HG02885 (cell line): ENCODE results near the gene PAM.
"Not testable (repeated sequence)": the region's sequence is repeated elsewhere in the genome, so short reads cannot be mapped to it uniquely, and the experiment has no call there.

Experiments used
- ATAC-seq: cut with Tn5 transposase; IDR thresholded peaks from one replicate; pipeline ENCODE4 v1.9.1; 2021; ENCODE audit warnings: mild to moderate bottlenecking; ENCODE audit not compliant: unreplicated experiment, poor library complexity

Gene PAM

DNA sequence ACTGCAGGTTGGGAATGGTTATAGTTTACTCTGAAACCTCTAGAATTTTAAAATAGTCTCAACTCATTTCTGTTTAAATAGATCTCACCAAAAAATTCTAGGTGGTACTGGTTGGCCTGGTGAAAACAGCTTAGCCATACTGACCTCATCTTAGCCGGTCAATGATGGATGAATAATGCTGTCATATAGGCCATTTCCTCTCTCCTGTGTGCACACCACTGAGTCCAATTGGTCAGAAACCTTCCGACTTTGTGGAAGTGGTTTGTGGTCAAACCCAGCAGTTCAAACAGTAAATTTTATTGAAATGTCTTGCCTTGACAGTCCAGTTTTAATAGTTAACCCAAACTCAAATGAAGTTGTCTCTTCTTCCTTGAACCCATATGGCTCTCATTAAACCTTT lies 266.2 kb downstream of the PAM start:
- ATAC-seq, result peak; percentile 81

DNA sequence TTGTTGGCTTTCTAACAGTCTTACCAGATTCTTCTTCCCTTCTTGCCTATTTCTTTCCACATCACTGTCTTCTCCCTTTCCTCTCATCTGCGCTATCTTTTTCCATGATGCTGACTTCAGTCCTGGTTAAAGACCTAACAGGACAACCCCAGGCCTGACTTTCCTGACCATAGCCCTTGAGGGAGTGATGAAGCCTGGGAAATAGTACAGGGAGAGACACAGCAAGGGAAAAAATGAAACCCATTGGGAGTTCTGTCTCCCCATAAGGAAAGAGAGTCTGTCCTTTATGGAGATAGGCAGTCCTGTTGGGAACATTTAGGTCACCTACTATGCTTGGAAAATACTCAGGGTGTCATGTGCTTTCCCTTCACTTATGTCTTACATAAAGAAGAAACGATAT lies 272.2 kb downstream of the PAM start:
- no peak for ATAC-seq

DNA sequence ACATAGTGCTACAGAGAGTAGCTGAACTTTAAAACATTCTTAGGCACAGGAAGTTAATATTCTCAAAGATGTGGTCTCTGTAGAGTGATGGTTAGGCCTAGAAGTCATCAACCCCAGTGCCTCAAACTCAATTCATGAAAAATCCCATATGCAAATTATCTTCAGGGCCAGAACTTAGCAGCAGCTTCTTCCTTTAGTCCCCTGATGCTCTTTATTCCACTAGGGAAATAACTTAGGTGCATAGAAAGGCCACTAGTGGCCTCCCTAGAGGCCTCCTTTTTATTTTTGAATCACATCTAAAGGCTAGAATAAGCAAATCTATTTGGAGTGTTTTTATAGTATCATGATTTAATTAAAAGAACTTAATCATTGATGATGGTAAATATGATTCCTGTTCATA lies 276.5 kb downstream of the PAM start:
- ATAC-seq, result peak; percentile 43

DNA sequence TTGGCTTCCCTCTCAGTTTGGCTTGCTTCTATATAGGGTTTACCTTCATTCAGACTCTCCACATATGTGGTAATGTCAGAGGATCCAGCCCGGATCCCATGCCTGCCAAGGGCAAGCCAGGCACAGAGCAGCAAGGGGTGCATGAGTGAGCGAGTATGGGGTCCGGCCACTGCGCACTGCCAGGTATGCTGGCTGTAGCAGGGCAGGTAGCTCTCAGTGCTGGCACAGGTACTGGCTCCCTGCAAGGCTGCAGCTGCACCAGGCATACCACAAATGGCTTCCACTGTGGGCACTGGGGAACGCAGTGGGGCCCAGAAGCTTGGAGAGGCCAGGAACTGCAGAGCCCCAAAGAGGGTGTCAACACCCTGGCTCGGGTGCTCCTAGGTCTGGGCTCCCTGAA lies 278.6 kb downstream of the PAM start:
- no peak for ATAC-seq

DNA sequence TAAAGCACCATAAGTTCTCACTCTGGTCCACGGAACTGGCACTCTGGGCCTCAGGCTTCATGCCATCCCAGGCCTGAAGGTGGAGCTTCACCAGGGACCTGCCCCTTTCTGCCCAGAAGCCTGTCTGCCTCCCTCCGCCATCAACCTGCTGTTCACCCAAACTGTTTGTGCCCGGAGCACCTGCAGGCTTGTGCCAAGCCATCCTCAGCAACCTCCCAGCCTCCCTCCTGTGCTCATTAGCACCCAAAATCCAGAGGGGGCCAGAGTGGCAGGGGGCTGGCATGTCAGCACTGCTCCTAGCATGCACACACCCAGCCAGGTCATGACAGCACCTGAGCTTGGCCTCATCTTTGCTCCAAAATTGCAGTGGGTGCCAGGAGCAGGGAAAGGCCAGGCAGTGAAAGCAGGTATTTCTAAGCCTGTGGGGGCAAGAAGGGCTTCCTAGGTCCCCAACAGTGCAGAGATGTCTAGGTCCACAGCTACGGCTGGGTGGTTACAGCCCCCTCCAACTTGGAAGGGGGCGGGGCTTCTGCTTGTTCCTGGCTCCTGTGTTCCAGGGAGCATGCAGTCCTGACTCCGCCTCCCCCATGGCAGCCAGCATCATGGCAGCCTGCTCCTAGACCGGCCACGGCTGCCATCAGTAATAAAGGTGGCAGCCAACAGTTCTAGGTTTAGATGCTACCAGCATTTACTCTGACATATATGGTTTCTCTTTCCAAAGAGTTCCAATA lies 279.7 kb downstream of the PAM start:
- no peak for ATAC-seq

DNA sequence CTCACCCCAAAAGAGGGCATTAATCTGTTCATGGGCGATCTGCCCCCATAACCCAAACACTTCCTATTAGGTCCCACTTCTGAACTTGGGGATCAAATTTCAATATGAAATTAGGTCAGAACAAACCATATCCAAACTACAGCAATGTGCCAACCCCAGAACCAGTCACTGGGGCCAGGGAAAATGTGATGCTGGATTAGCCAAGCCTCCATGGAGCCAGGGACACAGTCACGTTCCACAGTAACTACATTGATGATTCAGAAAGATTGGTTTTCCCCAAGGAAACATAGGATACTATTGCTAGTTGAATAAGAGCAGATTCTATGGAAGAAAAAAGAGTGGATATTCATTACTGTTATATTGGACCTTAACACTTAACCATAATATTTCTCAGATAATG lies 280.6 kb downstream of the PAM start:
- no peak for ATAC-seq

DNA sequence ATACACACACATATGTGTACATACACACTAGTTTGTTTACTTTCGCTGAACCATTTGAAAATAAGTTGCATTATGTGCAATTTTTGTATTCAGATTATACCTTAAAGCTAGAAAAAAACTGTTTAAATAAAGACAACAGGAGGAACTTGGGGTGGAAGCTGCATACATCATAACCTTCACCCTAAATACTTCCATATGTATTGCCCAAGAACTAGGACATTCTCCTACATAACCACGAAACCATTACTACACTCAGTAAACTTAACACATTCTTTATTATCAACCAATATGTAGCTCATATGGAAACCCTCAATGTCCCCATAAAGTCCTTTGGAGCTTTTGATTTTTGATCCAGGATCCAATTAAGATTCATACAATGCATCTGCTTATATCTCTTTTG lies 281.5 kb downstream of the PAM start:
- no peak for ATAC-seq

DNA sequence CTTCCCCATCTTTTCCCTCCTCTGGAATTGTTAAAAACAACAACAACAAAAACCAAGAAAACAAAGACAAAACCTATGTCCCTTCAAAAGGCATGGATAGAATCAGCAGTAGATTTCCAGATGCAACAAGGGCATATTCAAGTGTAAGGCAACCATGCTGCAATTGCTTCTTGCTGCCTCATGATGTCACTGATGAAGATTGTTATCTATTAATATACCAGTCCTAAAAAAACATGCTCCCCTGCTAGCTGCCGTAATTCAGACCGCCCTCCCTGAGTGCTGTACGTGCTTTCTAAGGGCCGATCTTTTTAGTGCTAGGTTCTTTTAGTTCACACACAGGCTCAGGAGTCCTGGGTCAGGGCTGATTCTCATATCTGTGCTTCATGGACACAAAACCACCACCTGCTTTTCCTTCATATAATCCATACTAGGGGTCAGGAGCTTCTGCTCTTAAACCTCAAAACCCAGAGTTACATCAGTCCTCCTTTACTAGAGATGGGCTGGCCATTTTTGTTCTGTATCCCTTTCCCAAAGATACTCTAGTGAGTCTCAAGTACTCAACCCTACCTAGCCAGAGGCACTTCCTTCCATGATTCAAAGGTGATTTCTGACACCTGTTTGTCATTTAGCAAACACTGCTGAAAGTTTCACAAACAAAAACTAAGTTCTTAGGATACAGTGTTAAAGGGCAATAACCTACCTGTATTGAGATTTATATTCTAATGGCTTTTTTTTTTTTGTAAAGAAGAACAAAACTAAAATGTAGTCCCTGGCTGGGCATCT lies 282.8 kb downstream of the PAM start:
- peak; percentile 41 for ATAC-seq

DNA sequence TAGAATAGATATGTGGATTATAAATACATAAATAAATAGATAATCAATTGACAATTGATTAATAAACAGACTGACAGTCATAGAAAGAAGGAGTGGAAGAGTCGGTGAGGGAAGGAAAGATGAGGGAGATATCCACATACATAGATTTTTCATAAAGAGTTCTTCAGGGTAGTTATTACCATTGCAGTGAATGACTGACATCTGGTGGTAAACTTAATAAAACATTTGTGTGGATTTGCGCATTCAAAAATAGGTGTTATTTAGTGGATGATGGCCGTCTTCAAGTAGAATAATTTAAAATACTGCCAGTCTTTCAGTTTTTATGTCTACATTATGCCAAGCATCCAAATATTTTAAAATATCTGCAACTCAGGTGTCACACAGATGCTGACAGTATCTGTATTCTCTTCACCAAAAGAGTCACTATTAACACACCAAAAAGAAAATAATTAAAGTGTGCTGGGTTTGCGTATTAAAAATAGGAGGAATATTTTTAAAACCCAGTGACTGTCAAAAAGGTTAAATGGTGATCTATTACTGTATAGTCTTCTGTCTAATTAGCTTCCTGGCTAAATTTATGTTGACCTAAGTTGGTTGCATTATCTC lies 286.1 kb downstream of the PAM start:
- no peak for ATAC-seq

DNA sequence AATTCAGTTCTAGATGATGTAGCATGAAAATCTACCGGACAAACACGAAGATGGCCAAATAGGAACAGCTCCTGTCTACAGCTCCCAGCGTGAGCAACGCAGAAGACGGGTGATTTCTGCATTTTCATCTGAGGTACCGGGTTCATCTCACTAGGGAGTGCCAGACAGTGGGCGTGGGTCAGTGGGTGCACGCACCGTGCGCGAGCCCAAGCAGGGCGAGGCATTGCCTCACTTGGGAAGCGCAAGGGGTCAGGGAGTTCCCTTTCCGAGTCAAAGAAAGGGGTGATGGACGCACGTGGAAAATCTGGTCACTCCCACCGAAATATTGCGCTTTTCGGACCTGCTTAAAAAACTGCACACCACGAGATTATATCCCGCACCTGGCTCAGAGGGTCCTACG lies 291.6 kb downstream of the PAM start:
- not testable (repeated sequence) for ATAC-seq

DNA sequence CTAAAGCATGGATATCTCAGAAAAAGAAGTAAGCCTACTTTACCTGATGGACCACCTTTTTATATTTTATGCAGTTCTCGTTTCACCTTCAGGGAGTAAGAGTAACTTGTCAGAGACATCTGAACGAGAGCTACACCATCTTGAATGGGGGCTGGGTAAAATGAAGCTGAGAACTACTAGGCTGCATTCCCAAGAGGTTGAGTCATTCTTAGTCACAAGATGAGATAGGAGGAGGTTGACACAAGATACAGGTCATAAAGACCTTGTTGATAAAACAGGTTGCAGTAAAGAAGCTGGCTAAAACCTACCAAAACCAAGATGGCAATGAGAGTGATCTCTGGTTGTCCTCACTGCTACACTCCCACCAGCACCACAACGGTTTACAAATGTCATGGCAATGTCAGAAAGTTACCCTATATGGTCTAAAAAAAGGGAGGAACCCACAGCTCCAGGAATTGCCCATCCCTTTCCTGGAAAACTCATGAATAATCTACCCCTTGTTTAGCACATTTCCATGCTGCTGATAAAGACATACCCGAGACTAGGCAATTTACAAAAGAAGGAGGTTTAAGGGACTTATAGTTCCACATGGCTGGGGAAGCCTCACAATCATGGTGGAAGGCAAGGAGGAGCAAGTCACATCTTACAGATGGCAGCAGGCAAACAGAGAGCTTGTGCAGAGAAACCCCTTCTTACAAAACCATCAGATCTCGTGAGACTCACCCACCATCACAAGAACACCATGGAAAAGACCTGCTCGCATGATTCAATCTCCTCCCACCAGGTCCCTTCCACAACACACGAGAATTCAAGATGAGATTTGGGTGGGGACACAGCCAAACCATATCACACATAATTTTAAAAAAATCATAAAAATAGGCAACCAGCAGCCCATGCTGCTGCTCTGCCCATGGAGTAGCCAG lies 302.4 kb downstream of the PAM start:
- ATAC-seq, result no peak

DNA sequence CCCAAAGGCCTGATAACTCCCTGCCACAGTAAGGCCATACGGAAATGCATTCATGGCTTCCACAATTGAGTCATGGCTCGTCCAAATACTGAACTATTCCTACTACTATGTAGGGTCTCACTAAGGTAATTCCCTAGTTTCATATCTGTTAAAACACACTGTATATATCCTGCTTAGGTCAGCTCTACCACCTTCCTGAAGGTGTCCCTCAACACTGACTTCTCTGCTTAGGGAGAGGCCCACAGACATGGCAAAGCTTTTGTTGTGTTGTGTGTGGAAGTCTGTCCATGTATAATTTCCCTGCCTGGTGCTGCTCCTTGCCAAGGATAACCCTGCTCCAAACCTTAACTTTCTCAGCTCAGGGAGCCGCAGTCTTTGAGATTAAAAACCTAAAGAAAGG lies 304.4 kb downstream of the PAM start:
- no peak for ATAC-seq

DNA sequence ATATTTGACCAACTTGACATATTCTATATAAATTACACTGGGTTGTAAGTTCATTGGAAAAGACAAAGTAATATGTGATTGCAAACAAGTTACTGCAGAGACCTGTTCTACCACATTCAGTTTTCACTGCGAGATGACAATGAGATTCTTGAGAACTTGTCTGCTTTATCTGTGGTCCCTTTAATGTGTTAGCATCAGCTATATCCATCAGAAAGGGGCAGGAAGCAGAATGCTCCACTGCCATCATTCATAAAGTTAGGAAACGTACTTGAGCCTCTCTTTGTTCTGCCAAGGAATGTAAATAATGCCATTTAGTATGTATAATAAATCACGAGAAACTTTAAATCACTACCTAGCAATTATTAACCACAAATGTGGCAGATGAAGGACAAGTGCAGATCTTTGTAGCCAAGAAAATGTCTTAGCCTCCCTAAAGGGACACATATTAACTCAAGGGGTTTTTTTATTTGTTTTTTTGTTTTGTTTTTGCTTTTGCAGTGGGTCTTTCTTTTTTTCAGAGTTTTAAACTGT lies 305.4 kb downstream of the PAM start:
- no peak for ATAC-seq

DNA sequence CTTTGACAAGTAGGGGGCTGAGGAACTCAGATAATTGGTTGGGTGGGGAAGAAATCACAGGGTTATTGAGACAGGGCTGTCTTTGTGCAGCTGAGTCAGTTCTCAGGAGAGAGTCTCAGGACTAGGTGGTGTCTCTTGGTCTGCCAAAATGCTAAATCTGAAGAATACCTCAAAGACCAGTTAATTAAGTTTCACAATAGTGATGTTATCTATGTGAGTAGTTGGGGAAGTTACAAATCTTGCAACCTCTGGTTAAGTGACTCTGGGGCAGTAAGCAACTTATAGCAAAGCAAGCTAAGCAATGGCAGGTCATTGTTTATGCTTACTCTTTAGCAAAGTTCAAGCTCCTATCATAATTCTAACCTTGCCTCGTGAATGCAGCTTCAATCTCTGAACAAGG lies 311.2 kb downstream of the PAM start:
- no peak for ATAC-seq

DNA sequence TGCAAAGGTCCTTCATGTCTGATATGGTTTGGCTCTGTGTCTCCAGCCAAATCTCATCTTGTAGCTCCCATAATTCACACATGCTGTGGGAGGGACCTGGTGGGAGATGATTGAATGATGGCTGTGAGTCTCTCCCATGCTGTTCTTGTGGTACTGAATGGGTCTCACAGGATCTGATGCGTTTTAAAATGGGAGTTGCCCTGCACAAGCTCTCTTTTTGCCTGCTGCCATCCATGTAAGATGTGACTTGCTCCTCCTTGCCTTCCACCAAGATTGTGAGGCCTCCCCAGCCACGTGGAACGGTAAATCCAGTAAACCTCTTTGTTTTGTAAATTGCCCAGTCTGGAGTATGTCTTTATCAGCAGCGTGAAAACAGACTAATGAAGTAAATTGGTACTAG lies 318.4 kb downstream of the PAM start:
- not testable (repeated sequence) for ATAC-seq

DNA sequence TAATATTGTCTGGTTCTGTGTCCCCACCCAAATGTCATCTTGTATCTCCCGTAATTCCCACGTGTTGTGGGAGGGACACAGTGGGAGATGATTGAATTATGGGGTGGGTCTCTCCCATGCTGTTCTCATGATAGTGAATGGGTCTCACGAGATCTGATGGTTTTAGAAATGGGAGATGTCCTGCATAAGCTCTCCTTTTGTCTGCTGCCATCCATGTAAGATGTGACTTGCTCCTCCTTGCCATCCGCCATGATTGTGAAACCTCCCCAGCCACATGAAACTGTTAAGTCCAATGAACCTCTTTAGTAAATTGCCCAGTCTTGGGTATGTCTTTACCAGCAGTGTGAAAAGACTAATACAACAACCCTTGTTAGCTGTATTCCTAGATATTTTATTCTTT lies 320.3 kb downstream of the PAM start:
- no peak for ATAC-seq
